GM19239 (cell line): ENCODE results near the gene OR2T5.
A peak's percentile ranks its signal among the peaks of the same experiment; 100 is the strongest.
"Not testable (repeated sequence)": the region's sequence is repeated elsewhere in the genome, so short reads cannot be mapped to it uniquely, and the experiment has no call there.

Source experiments
- DNase-seq: peaks from one replicate; pipeline ENCODE4 v3.0.0; 2011; ENCODE audit warnings: low spot score; ENCODE audit not compliant: insufficient read length
- FAIRE-seq: peaks from 2 replicates; lab custom pipeline; 2011; peaks lifted over from hg19 to GRCh38; lab: Jason Lieb, UNC

Gene OR2T5

GRCh38 chr1:248496661-248497060, 8.3 kb downstream of the OR2T5 start:
- not testable (repeated sequence) for DNase-seq, FAIRE-seq

DNA sequence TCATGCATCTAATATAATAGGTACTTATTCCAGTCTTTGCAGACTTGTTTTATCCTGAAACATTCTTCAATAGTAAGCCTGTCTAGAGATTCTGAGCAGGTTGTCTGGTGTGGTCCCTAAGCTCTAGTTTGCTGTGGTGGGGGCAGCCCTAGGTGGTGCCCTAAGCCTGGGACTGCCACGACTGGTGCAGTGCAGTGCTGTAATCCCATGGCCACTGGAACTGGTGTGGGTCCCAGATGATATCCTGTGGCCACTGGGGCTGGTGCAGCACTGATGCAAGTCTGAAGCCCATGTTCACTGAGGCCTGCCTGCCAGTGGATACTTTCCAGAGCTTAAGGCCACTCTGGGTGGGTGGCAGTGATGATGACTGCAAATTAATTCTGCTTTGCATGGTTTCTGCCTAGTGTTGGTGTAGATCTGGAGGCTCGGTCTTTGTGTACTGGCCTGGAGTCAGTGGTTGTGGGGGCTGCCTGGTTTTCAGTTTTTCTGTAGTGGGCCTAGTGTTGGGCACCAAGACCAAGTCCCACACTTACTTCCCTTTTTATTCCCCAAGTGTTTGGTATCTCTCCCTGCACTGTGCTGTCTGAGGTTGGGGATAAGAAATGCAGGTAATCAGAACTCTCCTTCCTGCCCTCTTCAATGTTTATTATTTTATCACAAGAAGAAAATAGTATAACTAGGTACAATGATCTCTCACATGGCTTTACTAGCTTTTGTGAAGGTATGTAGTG, 12.1 kb downstream of the OR2T5 start:
- not testable (repeated sequence) for FAIRE-seq, DNase-seq

DNA sequence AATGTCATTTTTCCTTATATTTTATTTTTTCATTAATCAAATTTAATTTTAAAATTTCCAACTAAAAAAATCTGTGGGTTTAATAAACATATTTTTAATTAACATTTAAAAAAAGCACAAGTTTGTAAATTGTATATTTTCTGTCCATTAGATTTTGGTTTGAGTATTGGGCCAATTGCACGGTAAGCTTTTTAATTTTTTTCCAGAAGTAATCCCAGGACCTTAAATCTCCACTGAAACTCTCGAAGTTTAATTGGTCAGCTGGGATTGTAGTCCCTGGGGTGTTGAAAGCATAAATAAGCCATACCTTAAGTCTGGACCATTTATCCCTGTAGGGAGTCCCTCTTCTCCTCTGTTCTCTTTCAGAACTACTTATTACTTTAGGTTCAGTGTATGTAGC, 19.4 kb downstream of the OR2T5 start, which contains the start of gene OR2G6:
TSS of gene OR2G6 (plus strand) at position 301 of the 400 bp plus-strand sequence. CDS start 13,574 bp downstream, outside the sequence.
- DNase-seq: not testable (repeated sequence)
- FAIRE-seq: peak; percentile 86

- DNase-seq: not testable (repeated sequence)
- FAIRE-seq: peak; percentile 93
Measured at GRCh38 chr1:248510217-248510616, 21.8 kb downstream of the OR2T5 start.

GRCh38 chr1:248521856-248522255, 33.5 kb downstream of the OR2T5 start:
- no peak for FAIRE-seq
- no peak for DNase-seq

DNA sequence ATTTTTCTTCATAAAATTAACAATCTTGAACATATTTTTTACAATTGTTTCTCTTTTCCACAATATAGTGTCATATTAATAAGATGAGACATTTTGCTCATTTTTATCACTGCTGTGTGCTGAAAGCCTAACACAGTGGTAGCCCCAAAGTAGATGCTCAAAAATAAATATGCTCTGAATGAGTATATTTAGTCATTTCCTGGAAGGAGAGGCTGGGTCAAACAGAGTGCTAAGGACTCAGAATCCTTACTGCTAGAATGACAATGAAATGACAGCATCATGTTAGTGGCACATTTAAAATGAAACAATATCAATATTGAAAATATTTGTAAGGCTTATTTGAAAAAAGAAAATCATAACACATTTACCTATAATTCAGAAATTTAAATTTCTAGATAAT, 49.1 kb downstream of the OR2T5 start:
- DNase-seq, FAIRE-seq: not testable (repeated sequence)
